ENCODE results near the gene CPLX1. TPM values are rescaled to one million over a fixed set of nuclear protein-coding genes. Genes with fewer than 3 reads are reported as not detected.

The CPLX1 gene
- total and polyA plus RNA-seq, 12 donors = 1.7 to 25.3 (median 7.5) TPM

- Histone ChIP-seq H3K27me3 (no peaks in the 10 kb centered on the region), H3K36me3 (replicated peaks in 1 of 2) (peaks cover 0 to 32% of the 10 kb centered on the region in 2 donors), H3K9me3 (replicated peaks in 1 of 3) (no peaks in the 10 kb centered on the region), H3K27ac (no peak overlapping the region), H3K4me3 (no peak overlapping the region), H3K4me1 (replicated peaks in 1 of 2) (peaks cover 9 to 12% of the 10 kb centered on the region in 2 donors)
- no peak for TF ChIP-seq POLR2A (IDR thresholded peaks at IDR 0.05)
- no peak for TF ChIP-seq CTCF (IDR thresholded peaks at IDR 0.05)
- intact Hi-C loops (cut with DNase I) = no loop called here
- DNase-seq = no peak
- 90 to 98% (median 94%) methylated on average over 31 to 33 of the region's 33 CpGs for WGBS, 4 donors
These were observed 25.9 kb upstream of the CPLX1 start for GRCh38 chr4:851701-852430.

- 31 to 53% (median 47%) methylated on average over 2 to 18 of the region's 18 CpGs for WGBS, 4 donors
- TF ChIP-seq POLR2A (IDR thresholded peaks at IDR 0.05) (no peak), CTCF (IDR thresholded peaks at IDR 0.05) (no peak)
- Histone ChIP-seq H3K27ac (no peak overlapping the region), H3K9me3 (replicated peaks in 1 of 3) (no peaks in the 10 kb centered on the region), H3K36me3 (replicated peaks in 1 of 2) (peaks cover 0 to 31% of the 10 kb centered on the region in 2 donors), H3K4me3 (no peak overlapping the region), H3K27me3 (no peaks in the 10 kb centered on the region), H3K4me1 (replicated peaks in 1 of 2) (peaks cover 9 to 14% of the 10 kb centered on the region in 2 donors)
- DNase-seq = peak; percentile 52 to 89 (median 77)
- intact Hi-C loops (cut with DNase I) = no loop called here
These were observed 24.5 kb upstream of the CPLX1 start for GRCh38 chr4:850323-850945.

GRCh38 chr4:849478-850175 lies 23.7 kb upstream of the CPLX1 start:
- Histone ChIP-seq H3K9me3 (replicated peaks in 1 of 3) (no peaks in the 10 kb centered on the region), H3K27ac (peak overlapping the region in 1 of 5 donors; percentile 12), H3K36me3 (replicated peaks in 1 of 2) (peaks cover 0 to 29% of the 10 kb centered on the region in 2 donors), H3K4me3 (no peak overlapping the region), H3K27me3 (no peaks in the 10 kb centered on the region), H3K4me1 (replicated peaks in 1 of 2) (peaks cover 12 to 19% of the 10 kb centered on the region in 2 donors)
- DNase-seq = no peak
- 87 to 95% (median 92%) methylated on average over 9 to 50 of the region's 50 CpGs for WGBS, 4 donors
- intact Hi-C loops (cut with DNase I) = no loop called here
- TF ChIP-seq CTCF (IDR thresholded peaks at IDR 0.05) (no peak), POLR2A (IDR thresholded peaks at IDR 0.05) (no peak)

GRCh38 chr4:848803-849477 lies 23.0 kb upstream of the CPLX1 start:
- intact Hi-C loops (cut with DNase I) = no loop called here
- no peaks in the 10 kb centered on the region for H3K27me3 ChIP-seq
- DNase-seq = no peak
- no peak for TF ChIP-seq CTCF (IDR thresholded peaks at IDR 0.05)
- TF ChIP-seq POLR2A (IDR thresholded peaks at IDR 0.05) = no peak
- H3K9me3 ChIP-seq (replicated peaks in 1 of 3) = no peaks in the 10 kb centered on the region
- no peak overlapping the region for H3K4me3 ChIP-seq
- peaks cover 12 to 19% of the 10 kb centered on the region in 2 donors for H3K4me1 ChIP-seq (replicated peaks in 1 of 2)
- H3K27ac ChIP-seq = peak overlapping the region in 1 of 5 donors; percentile 12
- peaks cover 0 to 29% of the 10 kb centered on the region in 2 donors for H3K36me3 ChIP-seq (replicated peaks in 1 of 2)
- WGBS, 4 donors = 78 to 87% (median 81%) methylated on average over 15 to 27 of the region's 27 CpGs

Data from adrenal gland (tissue), 12 donors.